CD4-positive, alpha-beta memory T cell (primary cell): ENCODE results near the gene EML3. TPM values are rescaled to one million over a fixed set of nuclear protein-coding genes. Genes with fewer than 3 reads are reported as not detected.
"Not testable (repeated sequence)": the region's sequence is repeated elsewhere in the genome, so short reads cannot be mapped to it uniquely, and the experiment has no call there.

Source experiments
- CTCF ChIA-PET: fragments of 350-600 bp; sonication (Branson Sonifier 250); formaldehyde crosslinking; loops from one replicate; lab custom pipeline; 2021; ENCODE audit warnings: inconsistent platforms; ENCODE audit not compliant: partially characterized antibody; lab: Charles Lee
- POLR2A ChIA-PET: fragments of 350-600 bp; sonication (Branson Sonifier 250); formaldehyde crosslinking; loops from one replicate; lab custom pipeline; 2021; ENCODE audit not compliant: partially characterized antibody; lab: Charles Lee
- DNase-seq, 5 donors: peaks; one replicate each; pipeline versions ENCODE4 v3.0.0 to v3.0.0-alpha.2; 2020 to 2022; ENCODE audit warnings: mixed read lengths in 1 of 5
- H3K27ac ChIP-seq: one replicate; pipeline ENCODE4 v1.7.0; 2013; ENCODE audit warnings: low read depth, low read length
- H3K27me3 ChIP-seq: 2 replicates; pipeline ENCODE4 v1.7.0; 2013; ENCODE audit warnings: mild to moderate bottlenecking, low read length, moderate library complexity; ENCODE audit not compliant: insufficient read depth
- H3K36me3 ChIP-seq: 2 replicates; pipeline ENCODE4 v1.7.0; 2013; ENCODE audit warnings: mild to moderate bottlenecking, low read length, moderate library complexity; ENCODE audit not compliant: insufficient read depth
- H3K4me1 ChIP-seq: 2 replicates; pipeline ENCODE4 v1.7.0; 2013; ENCODE audit warnings: mild to moderate bottlenecking, low read length, moderate library complexity; ENCODE audit not compliant: insufficient read depth
- H3K4me3 ChIP-seq, 2 donors: one replicate each; pipeline ENCODE4 v1.7.0; 2013; ENCODE audit warnings: low read length in 2 of 2, mild to moderate bottlenecking in 1 of 2
- H3K9me3 ChIP-seq, 2 donors: one replicate each; pipeline ENCODE4 v1.7.0; 2013; ENCODE audit warnings: low read length in 2 of 2, control low read depth in 1 of 2; ENCODE audit not compliant: control insufficient read depth in 1 of 2
- H3K27ac Mint-ChIP-seq, 7 donors: one replicate each; pipeline ENCODE4 v1.8.0; 2020 to 2021; ENCODE audit warnings: mixed read lengths in 7 of 7, mild to moderate bottlenecking in 6 of 7, inconsistent platforms in 3 of 7, moderate library complexity in 3 of 7
- H3K27me3 Mint-ChIP-seq, 2 donors: one replicate each; pipeline ENCODE4 v1.8.0; 2020 to 2021; ENCODE audit warnings: mixed read lengths in 2 of 2
- H3K36me3 Mint-ChIP-seq, 2 donors: one replicate each; pipeline ENCODE4 v1.8.0; 2020 to 2021; ENCODE audit warnings: mixed read lengths in 2 of 2, inconsistent platforms in 1 of 2, mild to moderate bottlenecking in 1 of 2
- H3K4me1 Mint-ChIP-seq, 4 donors: one replicate each; pipeline ENCODE4 v1.8.0; 2020 to 2021; ENCODE audit warnings: mixed read lengths in 4 of 4, mild to moderate bottlenecking in 1 of 4
- H3K4me3 Mint-ChIP-seq, 8 donors: one replicate each; pipeline ENCODE4 v1.8.0; 2020 to 2021; ENCODE audit warnings: mixed read lengths in 8 of 8, mild to moderate bottlenecking in 7 of 8, moderate library complexity in 6 of 8, inconsistent platforms in 3 of 8
- H3K9me3 Mint-ChIP-seq, 8 donors: one replicate each; pipeline ENCODE4 v1.8.0; 2020 to 2021; ENCODE audit warnings: mixed read lengths in 8 of 8, mild to moderate bottlenecking in 5 of 8, inconsistent platforms in 3 of 8, moderate library complexity in 1 of 8
- intact Hi-C: fragments of 100-400 bp; cut with micrococcal nuclease; formaldehyde crosslinking; loops from one replicate; pipeline ENCODE4 v1.15.1; 2023
- polyA plus RNA-seq, 2 donors: library from polyadenylated mRNA; unstranded; fragments of 300-500 nt; fragmentation: Illumina TruSeq; gene quantifications; one replicate each; pipeline ENCODE4 v1.2.3, GENCODE V29; 2021
- total RNA-seq, 2 experiments: library from RNA; stranded (reverse); gene quantifications; one replicate each; pipeline ENCODE4 v1.2.3, GENCODE V29; 2021

The EML3 gene
- total and polyA plus RNA-seq, 4 experiments from 2014 or later: 18.2 to 201 (median 108) TPM

- H3K4me1 ChIP-seq: peaks cover 12% of the 10 kb centered on the region
- peaks cover 44% of the 10 kb centered on the region for H3K36me3 ChIP-seq
- H3K4me3 ChIP-seq, DNase-seq, intact Hi-C loops, H3K27me3 Mint-ChIP-seq, H3K4me3 Mint-ChIP-seq, H3K9me3 ChIP-seq, H3K27ac ChIP-seq, H3K27me3 ChIP-seq, H3K9me3 Mint-ChIP-seq: not testable (repeated sequence)
- Mint-ChIP-seq H3K36me3 (peaks cover 11 to 28% of the 10 kb centered on the region in 2 donors), H3K4me1 (peaks cover 8 to 19% (median 14%) of the 10 kb centered on the region in 4 donors), H3K27ac (peak overlapping the region in 1 of 7 donors; percentile 24)
- ChIA-PET POLR2A (interaction anchor here (1.2 kb wide), 1 partner anchor 80 kb away, joined by 3 read pairs; the partner anchor contains the start of genes C11orf98 and CSKMT), CTCF (interaction anchor here (1.4 kb wide), 1 partner anchor 109 kb away, joined by 4 read pairs; no protein-coding TSS in a partner anchor)
These were observed 27.2 kb downstream of the EML3 start for GRCh38 chr11:62585356-62585755.

DNA sequence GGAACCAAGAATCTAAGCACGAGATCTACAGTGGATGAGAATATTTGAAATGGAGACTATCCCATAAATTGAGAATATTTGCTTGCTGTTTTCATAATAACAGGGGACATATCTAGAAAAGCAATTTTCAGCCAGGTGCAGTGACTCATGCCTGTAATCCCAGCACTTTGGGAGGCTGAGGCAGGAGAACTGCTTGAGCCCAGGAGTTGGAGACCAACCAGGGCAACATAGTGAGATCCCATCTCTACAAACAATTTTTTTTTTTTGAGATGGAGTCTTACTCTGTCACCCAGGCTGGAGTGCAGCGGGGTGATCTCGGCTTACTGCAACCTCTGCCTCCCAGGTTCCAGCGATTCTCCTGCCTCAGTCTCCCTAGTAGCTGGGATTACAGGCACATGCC is 30.8 kb downstream of the EML3 start:
- H3K27ac Mint-ChIP-seq, DNase-seq, H3K4me3 ChIP-seq, H3K4me3 Mint-ChIP-seq, H3K9me3 ChIP-seq, H3K27me3 ChIP-seq, H3K4me1 ChIP-seq, H3K27ac ChIP-seq, H3K27me3 Mint-ChIP-seq, intact Hi-C loops, H3K9me3 Mint-ChIP-seq, H3K4me1 Mint-ChIP-seq: not testable (repeated sequence)
- ChIA-PET POLR2A (interaction anchor here (2.1 kb wide), 1 partner anchor 10 kb away, joined by 9 read pairs; the partner anchor contains the start of gene TUT1), CTCF (interaction anchor here (1.2 to 1.4 kb wide), 3 partner anchors 10 to 242 kb away, joined by 3 to 4 read pairs (median 4); no protein-coding TSS in a partner anchor)
- H3K36me3 ChIP-seq: peaks cover 41% of the 10 kb centered on the region
- H3K36me3 Mint-ChIP-seq: peaks cover 14 to 29% of the 10 kb centered on the region in 2 donors

DNA sequence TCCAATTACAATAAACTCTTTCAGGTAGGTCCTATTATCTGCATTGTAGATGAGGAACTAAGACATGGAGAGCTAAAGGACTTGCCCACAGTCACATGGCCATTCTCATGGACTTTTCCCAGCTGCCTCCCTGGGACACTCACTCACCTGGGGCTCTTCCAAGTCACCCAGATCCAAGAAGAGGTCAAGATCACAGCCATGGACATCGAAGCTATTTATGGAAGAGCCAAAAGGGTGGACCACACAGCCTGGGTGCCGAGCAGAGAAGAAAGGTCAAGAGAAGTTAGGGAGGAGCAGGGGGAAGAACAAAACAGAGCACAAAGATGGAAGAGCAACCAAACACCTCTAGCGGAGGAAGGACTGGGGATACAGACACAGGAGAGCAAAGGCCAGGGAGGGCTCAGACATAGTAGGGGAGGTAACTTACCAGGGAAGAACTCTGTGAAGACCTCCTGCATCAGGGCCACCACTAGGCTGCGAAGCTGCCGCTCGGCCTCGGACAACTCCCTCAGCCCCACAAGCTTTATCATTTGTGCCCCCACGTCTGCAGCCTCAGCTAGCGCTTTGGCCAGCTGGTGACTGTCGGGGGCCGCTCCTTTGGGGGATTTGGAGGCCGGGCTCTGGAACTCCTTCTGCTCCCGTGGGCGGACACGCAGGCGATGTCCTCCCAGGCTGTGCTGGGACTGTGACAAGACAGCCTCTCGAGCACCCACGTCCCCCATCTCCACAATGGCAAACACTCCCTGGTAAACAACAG is 31.4 kb downstream of the EML3 start:
- ChIA-PET CTCF (interaction anchor here (0.6 to 1.4 kb wide), 3 partner anchors 8 to 29 kb away, joined by 3 to 4 read pairs (median 3); no protein-coding TSS in a partner anchor), POLR2A (no interaction called here)
- peaks cover 0 to 7% (median 6%) of the 10 kb centered on the region in 4 donors for H3K4me1 Mint-ChIP-seq
- H3K27ac ChIP-seq: no peak overlapping the region
- H3K4me1 ChIP-seq: no peaks in the 10 kb centered on the region
- intact Hi-C loops: no loop called here
- no peaks in the 10 kb centered on the region for H3K27me3 Mint-ChIP-seq
- H3K9me3 Mint-ChIP-seq: no peaks in the 10 kb centered on the region
- no peak for DNase-seq
- no peaks in the 10 kb centered on the region for H3K9me3 ChIP-seq
- H3K36me3 Mint-ChIP-seq: peaks cover 18 to 31% of the 10 kb centered on the region in 2 donors
- no peak overlapping the region for H3K4me3 ChIP-seq
- H3K27me3 ChIP-seq: no peaks in the 10 kb centered on the region
- H3K36me3 ChIP-seq: peaks cover 45% of the 10 kb centered on the region
- no peak overlapping the region for H3K4me3 Mint-ChIP-seq
- peak overlapping the region in 2 of 7 donors; percentile 57 to 60 for H3K27ac Mint-ChIP-seq

GRCh38 chr11:62579252-62579651 is 33.3 kb downstream of the EML3 start:
- H3K36me3 Mint-ChIP-seq: peaks cover 18 to 38% of the 10 kb centered on the region in 2 donors
- no peak overlapping the region for H3K27ac ChIP-seq
- no peak overlapping the region for H3K4me3 ChIP-seq
- no peaks in the 10 kb centered on the region for H3K9me3 ChIP-seq
- ChIA-PET CTCF (interaction anchor here (1.2 to 1.6 kb wide), 3 partner anchors 12 to 155 kb away, joined by 3 to 6 read pairs (median 3); partner anchors contain the start of gene TUT1), POLR2A (interaction anchor here (1.0 to 3.2 kb wide), 3 partner anchors 12 to 130 kb away, joined by 3 to 15 read pairs (median 6); partner anchors contain the start of genes C11orf98, CSKMT and TUT1)
- no peak for DNase-seq
- H3K4me3 Mint-ChIP-seq: no peak overlapping the region
- H3K4me1 Mint-ChIP-seq: peaks cover 9 to 19% (median 13%) of the 10 kb centered on the region in 4 donors
- H3K27me3 Mint-ChIP-seq: no peaks in the 10 kb centered on the region
- H3K36me3 ChIP-seq: peaks cover 40% of the 10 kb centered on the region
- intact Hi-C loops: no loop called here
- no peaks in the 10 kb centered on the region for H3K27me3 ChIP-seq
- H3K27ac Mint-ChIP-seq: no peak overlapping the region
- peaks cover 11% of the 10 kb centered on the region for H3K4me1 ChIP-seq
- no peaks in the 10 kb centered on the region for H3K9me3 Mint-ChIP-seq

DNA sequence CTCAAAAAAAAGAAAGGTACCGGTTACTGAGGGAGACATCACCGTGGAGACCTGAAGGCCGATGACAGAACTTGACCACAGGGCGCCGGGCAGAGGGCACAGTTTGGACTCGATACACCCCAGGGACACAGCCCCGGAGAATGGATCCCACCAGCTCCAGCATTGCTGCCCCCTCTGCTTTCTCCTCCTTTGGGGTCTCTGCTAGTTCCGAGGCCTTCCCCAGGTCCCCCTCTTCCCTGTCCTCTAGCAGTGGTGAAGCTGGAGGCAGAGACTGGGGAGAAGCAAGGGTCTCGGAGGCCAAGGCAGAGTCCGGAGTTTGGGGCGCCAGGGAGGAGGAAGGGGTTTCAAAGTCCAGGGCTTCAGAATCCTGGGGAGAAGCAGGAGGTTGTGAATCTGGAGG is 34.0 kb downstream of the EML3 start:
- no peak overlapping the region for H3K4me3 ChIP-seq
- Mint-ChIP-seq H3K36me3 (peaks cover 18 to 41% of the 10 kb centered on the region in 2 donors), H3K4me3 (no peak overlapping the region), H3K4me1 (peaks cover 12 to 22% (median 15%) of the 10 kb centered on the region in 4 donors), H3K27ac (peak overlapping the region in 1 of 7 donors; percentile 53), H3K9me3 (no peaks in the 10 kb centered on the region), H3K27me3 (no peaks in the 10 kb centered on the region)
- peaks cover 38% of the 10 kb centered on the region for H3K36me3 ChIP-seq
- peaks cover 12% of the 10 kb centered on the region for H3K4me1 ChIP-seq
- intact Hi-C loops: no loop called here
- H3K9me3 ChIP-seq: no peaks in the 10 kb centered on the region
- H3K27ac ChIP-seq: no peak overlapping the region
- POLR2A ChIA-PET: interaction anchor here (1.0 to 3.2 kb wide), 3 partner anchors 13 to 130 kb away, joined by 3 to 15 read pairs (median 6); partner anchors contain the start of genes C11orf98, CSKMT and TUT1
- CTCF ChIA-PET: interaction anchor here (1.2 to 1.6 kb wide), 4 partner anchors 13 to 191 kb away, joined by 3 to 6 read pairs (median 4); partner anchors contain the start of gene TUT1
- H3K27me3 ChIP-seq: no peaks in the 10 kb centered on the region
- DNase-seq: no peak

GRCh38 chr11:62577046-62577714 is 35.4 kb downstream of the EML3 start:
- H3K36me3 Mint-ChIP-seq: peaks cover 24 to 54% of the 10 kb centered on the region in 2 donors
- POLR2A ChIA-PET: interaction anchor here (0.5 to 5.4 kb wide), 5 partner anchors 14 to 126 kb away, joined by 3 to 114 read pairs (median 4); partner anchors contain the start of genes C11orf98, CSKMT, MTA2 and TUT1

More at GRCh38 chr11:62577046-62577714, 35.4 kb downstream of the EML3 start:
- Histone ChIP-seq H3K9me3 (no peaks in the 10 kb centered on the region), H3K36me3 (peaks cover 36% of the 10 kb centered on the region), H3K4me1 (peaks cover 21% of the 10 kb centered on the region), H3K27ac (no peak overlapping the region), H3K4me3 (no peak overlapping the region), H3K27me3 (no peaks in the 10 kb centered on the region)
- CTCF ChIA-PET: interaction anchor here (1.2 to 1.8 kb wide), 4 partner anchors 17 to 192 kb away, joined by 3 to 4 read pairs (median 4); no protein-coding TSS in a partner anchor
- intact Hi-C loops: no loop called here
- no peaks in the 10 kb centered on the region for H3K9me3 Mint-ChIP-seq
- H3K4me3 Mint-ChIP-seq: no peak overlapping the region
- DNase-seq: no peak
- no peaks in the 10 kb centered on the region for H3K27me3 Mint-ChIP-seq
- peak overlapping the region in 1 of 7 donors; percentile 52 for H3K27ac Mint-ChIP-seq
- peaks cover 20 to 34% (median 26%) of the 10 kb centered on the region in 4 donors for H3K4me1 Mint-ChIP-seq
